ENCODE data around the gene NAGLU.

Gene NAGLU

GRCh38 chr17:42571435-42572225, 35.6 kb downstream of the NAGLU start:
- peaks cover 28% of the 10 kb centered on the region for H3K4me1 Mint-ChIP-seq (ENCODE audit: low read depth)
- H3K9me3 Mint-ChIP-seq: no peaks in the 10 kb centered on the region
- no peaks in the 10 kb centered on the region for H3K27me3 Mint-ChIP-seq (ENCODE audit: low read depth)
- DNase-seq (ENCODE audit: low spot score): no peak
- H3K4me3 Mint-ChIP-seq: no peak overlapping the region
- peaks cover 65% of the 10 kb centered on the region for H3K36me3 Mint-ChIP-seq (ENCODE audit: low read depth)
- no peak overlapping the region for H3K27ac Mint-ChIP-seq

GRCh38 chr17:42573095-42573494, 37.1 kb downstream of the NAGLU start:
- H3K4me1 Mint-ChIP-seq (ENCODE audit: low read depth): peaks cover 29% of the 10 kb centered on the region
- no peak overlapping the region for H3K4me3 Mint-ChIP-seq
- DNase-seq (ENCODE audit: low spot score): no peak
- H3K36me3 Mint-ChIP-seq (ENCODE audit: low read depth): peaks cover 68% of the 10 kb centered on the region
- no peaks in the 10 kb centered on the region for H3K9me3 Mint-ChIP-seq
- H3K27ac Mint-ChIP-seq: peak overlapping the region; percentile 56
- no peaks in the 10 kb centered on the region for H3K27me3 Mint-ChIP-seq (ENCODE audit: low read depth)

GRCh38 chr17:42574463-42574862, 38.4 kb downstream of the NAGLU start:
- peaks cover 63% of the 10 kb centered on the region for H3K36me3 Mint-ChIP-seq (ENCODE audit: low read depth)
- no peak overlapping the region for H3K4me3 Mint-ChIP-seq
- H3K4me1 Mint-ChIP-seq (ENCODE audit: low read depth): peaks cover 33% of the 10 kb centered on the region

GRCh38 chr17:42577140-42577531, 41.1 kb downstream of the NAGLU start:
- Mint-ChIP-seq H3K27me3 (ENCODE audit: low read depth) (no peaks in the 10 kb centered on the region), H3K36me3 (ENCODE audit: low read depth) (peaks cover 62% of the 10 kb centered on the region), H3K27ac (peak overlapping the region; percentile 52), H3K9me3 (no peaks in the 10 kb centered on the region), H3K4me3 (peak overlapping the region; percentile 98), H3K4me1 (ENCODE audit: low read depth) (peaks cover 35% of the 10 kb centered on the region)
- no peak for DNase-seq (ENCODE audit: low spot score)

More at GRCh38 chr17:42574463-42574862, 38.4 kb downstream of the NAGLU start:
- Mint-ChIP-seq H3K27ac (peak overlapping the region; percentile 42), H3K9me3 (no peaks in the 10 kb centered on the region), H3K27me3 (ENCODE audit: low read depth) (no peaks in the 10 kb centered on the region)
- no peak for DNase-seq (ENCODE audit: low spot score)

- peak within 1 kb of the TSS; percentile 94 for H3K27ac Mint-ChIP-seq
- H3K27me3 Mint-ChIP-seq (ENCODE audit: low read depth): no peaks in the 10 kb centered on the region
- peaks cover 64% of the 10 kb centered on the region for H3K36me3 Mint-ChIP-seq (ENCODE audit: low read depth)
- no peaks in the 10 kb centered on the region for H3K9me3 Mint-ChIP-seq
- peaks cover 35% of the 10 kb centered on the region for H3K4me1 Mint-ChIP-seq (ENCODE audit: low read depth)
- peak within 1 kb of the TSS; percentile 98 for H3K4me3 Mint-ChIP-seq
- peak; percentile 94 for DNase-seq (ENCODE audit: low spot score)
Measured at GRCh38 chr17:42577532-42578281, 41.7 kb downstream of the NAGLU start, which contains the start of gene PSMC3IP. Gene PSMC3IP (minus strand): TSS chr17:42577729. CDS start chr17:42577686, 43 bp downstream.

GRCh38 chr17:42578282-42578869, 42.3 kb downstream of the NAGLU start:
- peak; percentile 60 for DNase-seq (ENCODE audit: low spot score)
- peak overlapping the region; percentile 94 for H3K27ac Mint-ChIP-seq
- peak overlapping the region; percentile 98 for H3K4me3 Mint-ChIP-seq
- no peaks in the 10 kb centered on the region for H3K9me3 Mint-ChIP-seq
- peaks cover 64% of the 10 kb centered on the region for H3K36me3 Mint-ChIP-seq (ENCODE audit: low read depth)
- peaks cover 31% of the 10 kb centered on the region for H3K4me1 Mint-ChIP-seq (ENCODE audit: low read depth)
- no peaks in the 10 kb centered on the region for H3K27me3 Mint-ChIP-seq (ENCODE audit: low read depth)

- Mint-ChIP-seq H3K27me3 (ENCODE audit: low read depth) (no peaks in the 10 kb centered on the region), H3K4me3 (peak overlapping the region; percentile 27), H3K9me3 (no peaks in the 10 kb centered on the region), H3K4me1 (ENCODE audit: low read depth) (peaks cover 27% of the 10 kb centered on the region), H3K27ac (peak overlapping the region; percentile 43), H3K36me3 (ENCODE audit: low read depth) (peaks cover 63% of the 10 kb centered on the region)
- no peak for DNase-seq (ENCODE audit: low spot score)
Measured at GRCh38 chr17:42579794-42580551, 43.9 kb downstream of the NAGLU start.

- Mint-ChIP-seq H3K9me3 (no peaks in the 10 kb centered on the region), H3K4me1 (ENCODE audit: low read depth) (peaks cover 14% of the 10 kb centered on the region), H3K4me3 (no peak overlapping the region)
Measured at GRCh38 chr17:42581744-42582270, 45.8 kb downstream of the NAGLU start.

GRCh38 chr17:42584880-42585279, 48.8 kb downstream of the NAGLU start:
- H3K36me3 Mint-ChIP-seq (ENCODE audit: low read depth): peaks cover 55% of the 10 kb centered on the region
- H3K4me3 Mint-ChIP-seq: no peak overlapping the region
- H3K9me3 Mint-ChIP-seq: no peaks in the 10 kb centered on the region
- no peaks in the 10 kb centered on the region for H3K27me3 Mint-ChIP-seq (ENCODE audit: low read depth)
- H3K27ac Mint-ChIP-seq: no peak overlapping the region
- H3K4me1 Mint-ChIP-seq (ENCODE audit: low read depth): no peaks in the 10 kb centered on the region
- no peak for DNase-seq (ENCODE audit: low spot score)

More at GRCh38 chr17:42581744-42582270, 45.8 kb downstream of the NAGLU start:
- H3K27me3 Mint-ChIP-seq (ENCODE audit: low read depth): no peaks in the 10 kb centered on the region
- no peak for DNase-seq (ENCODE audit: low spot score)
- H3K36me3 Mint-ChIP-seq (ENCODE audit: low read depth): peaks cover 58% of the 10 kb centered on the region
- no peak overlapping the region for H3K27ac Mint-ChIP-seq

- H3K9me3 Mint-ChIP-seq: no peaks in the 10 kb centered on the region
- no peak overlapping the region for H3K4me3 Mint-ChIP-seq
- H3K4me1 Mint-ChIP-seq (ENCODE audit: low read depth): no peaks in the 10 kb centered on the region
- H3K27ac Mint-ChIP-seq: no peak overlapping the region
- DNase-seq (ENCODE audit: low spot score): no peak
- no peaks in the 10 kb centered on the region for H3K27me3 Mint-ChIP-seq (ENCODE audit: low read depth)
- H3K36me3 Mint-ChIP-seq (ENCODE audit: low read depth): peaks cover 56% of the 10 kb centered on the region
Measured at GRCh38 chr17:42585353-42585752, 49.3 kb downstream of the NAGLU start.

GRCh38 chr17:42586514-42587230, 50.6 kb downstream of the NAGLU start:
- no peaks in the 10 kb centered on the region for H3K4me1 Mint-ChIP-seq (ENCODE audit: low read depth)
- no peak overlapping the region for H3K4me3 Mint-ChIP-seq
- no peak overlapping the region for H3K27ac Mint-ChIP-seq

GRCh38 chr17:42590886-42591285, 54.8 kb downstream of the NAGLU start:
- Mint-ChIP-seq H3K9me3 (no peaks in the 10 kb centered on the region), H3K4me3 (no peak overlapping the region), H3K27ac (no peak overlapping the region), H3K27me3 (ENCODE audit: low read depth) (no peaks in the 10 kb centered on the region), H3K4me1 (ENCODE audit: low read depth) (no peaks in the 10 kb centered on the region), H3K36me3 (ENCODE audit: low read depth) (peaks cover 25% of the 10 kb centered on the region)
- DNase-seq (ENCODE audit: low spot score): no peak

More at GRCh38 chr17:42586514-42587230, 50.6 kb downstream of the NAGLU start:
- H3K27me3 Mint-ChIP-seq (ENCODE audit: low read depth): no peaks in the 10 kb centered on the region
- no peaks in the 10 kb centered on the region for H3K9me3 Mint-ChIP-seq
- no peak for DNase-seq (ENCODE audit: low spot score)
- H3K36me3 Mint-ChIP-seq (ENCODE audit: low read depth): peaks cover 54% of the 10 kb centered on the region

- Mint-ChIP-seq H3K27me3 (ENCODE audit: low read depth) (no peaks in the 10 kb centered on the region), H3K4me1 (ENCODE audit: low read depth) (no peaks in the 10 kb centered on the region), H3K9me3 (no peaks in the 10 kb centered on the region), H3K27ac (no peak overlapping the region), H3K36me3 (ENCODE audit: low read depth) (peaks cover 24% of the 10 kb centered on the region), H3K4me3 (no peak overlapping the region)
- no peak for DNase-seq (ENCODE audit: low spot score)
Measured at GRCh38 chr17:42591411-42591810, 55.4 kb downstream of the NAGLU start.
